Measurements from ENCODE around the gene KCTD15. TPM values are rescaled to one million over a fixed set of nuclear protein-coding genes. Genes with fewer than 3 reads are reported as not detected.

KCTD15 gene
- total RNA-seq, 1 experiment from 2014 or later = 59.9 TPM

DNA sequence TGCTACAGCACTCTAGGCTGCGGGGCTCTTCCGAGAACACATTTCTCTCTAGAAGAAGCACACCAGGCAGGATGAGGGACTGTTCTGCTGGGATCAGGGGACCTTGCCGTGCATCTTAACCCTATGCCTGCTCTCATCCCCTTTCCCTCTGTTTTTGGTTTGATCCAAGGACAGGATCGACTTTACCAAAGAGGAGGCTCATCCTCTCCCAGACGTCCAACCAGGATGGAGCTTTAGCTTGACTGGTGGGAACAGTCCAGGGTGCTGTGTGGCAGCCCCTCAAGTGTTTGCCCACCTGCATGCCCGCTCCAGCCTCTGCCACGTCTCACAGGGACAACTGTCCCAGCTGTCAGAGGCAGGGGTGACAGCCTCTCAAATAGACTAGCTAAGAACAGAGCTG is 42.3 kb upstream of the KCTD15 start:
- Histone ChIP-seq H2AK5ac (ENCODE audit: insufficient read length, low read length) (no peak overlapping the region), H3K23ac (ENCODE audit: insufficient read length, low read depth, low read length) (no peak overlapping the region), H3K27me3 (ENCODE audit: insufficient read depth, low read length) (no peaks in the 10 kb centered on the region), H2BK20ac (ENCODE audit: low read depth, low read length, poor library complexity, severe bottlenecking) (no peak overlapping the region), H4K91ac (ENCODE audit: insufficient read length, low read depth, low read length) (no peak overlapping the region), H4K8ac (replicated peaks; ENCODE audit: insufficient read length, low read depth, low read length) (no peak overlapping the region), H3K79me2 (ENCODE audit: insufficient read depth, low read length) (no peaks in the 10 kb centered on the region), H3K18ac (ENCODE audit: insufficient read length, low read depth, low read length) (no peak overlapping the region), H3K14ac (ENCODE audit: insufficient read depth, low read length) (no peak overlapping the region), H3K79me1 (ENCODE audit: insufficient read depth, low read depth, low read length, poor library complexity, severe bottlenecking) (no peaks in the 10 kb centered on the region), H3K27ac (ENCODE audit: insufficient read length, low read depth, low read length) (no peak overlapping the region), H4K20me1 (ENCODE audit: control insufficient read depth, insufficient read depth, insufficient read length) (no peaks in the 10 kb centered on the region), H2BK120ac (ENCODE audit: low read depth, low read length, poor library complexity, severe bottlenecking) (no peak overlapping the region), H3K56ac (ENCODE audit: insufficient read length, low read depth, low read length) (no peak overlapping the region), H2BK15ac (ENCODE audit: low read depth, low read length) (no peak overlapping the region), H3K4me2 (ENCODE audit: insufficient read depth, insufficient read length, low read length) (no peak overlapping the region), H4K5ac (ENCODE audit: insufficient read length, low read depth, low read length) (no peak overlapping the region), H3K23me2 (ENCODE audit: insufficient read length, low read depth, low read length, poor library complexity, severe bottlenecking) (no peaks in the 10 kb centered on the region), H2AFZ (ENCODE audit: low read length) (no peak overlapping the region), H3K9ac (ENCODE audit: extremely low read depth, insufficient read length, low read length) (no peak overlapping the region), H3K4me1 (ENCODE audit: insufficient read depth, low read length) (no peaks in the 10 kb centered on the region), H3K9me3 (ENCODE audit: control insufficient read depth, low read depth, low read length) (no peaks in the 10 kb centered on the region), H2BK12ac (ENCODE audit: insufficient read length, low read depth, low read length) (no peak overlapping the region), H3K4ac (ENCODE audit: low read depth, low read length) (no peak overlapping the region), H2BK5ac (ENCODE audit: insufficient read length, low read length) (no peak overlapping the region), H3T11ph (ENCODE audit: low read length) (no peak overlapping the region)
- DNase-seq = no peak
- no peak overlapping the region for H3K4me3 Mint-ChIP-seq
- TF ChIP-seq CTCF (conservative IDR thresholded peaks at IDR 0.05) = no peak
- no peaks in the 10 kb centered on the region; a peak in 1 of 7 replicates for H3K36me3 Mint-ChIP-seq (ENCODE audit: insufficient read depth in 1 of 3, low read depth in 3 of 3)
- H3K27ac Mint-ChIP-seq = peak overlapping the region in 1 of 3 experiments; percentile 67; a peak in 1 of 7 replicates
- no peaks in the 10 kb centered on the region for H3K9me3 Mint-ChIP-seq
- no CpG with 5 or more reads among the region's 7 CpGs for WGBS (ENCODE audit: extremely low coverage, insufficient read length, low lambda C conversion rate)
- H3K4me1 Mint-ChIP-seq = peaks cover 0 to 3% of the 10 kb centered on the region in 2 experiments; a peak in 1 of 4 replicates
- H3K27me3 Mint-ChIP-seq (ENCODE audit: low read depth) = 0 out of 2 replicates have a peak, but pooled peaks cover 2% of the 10 kb centered on the region

Data from H9 (cell line).